ENCODE data around the gene SLIT1.
A peak's percentile ranks its signal among the peaks of the same experiment; 100 is the strongest.
"Not testable (repeated sequence)": the region's sequence is repeated elsewhere in the genome, so short reads cannot be mapped to it uniquely, and the experiment has no call there.

SLIT1 gene

GRCh38 chr10:97037365-97038361 is 148.1 kb downstream of the SLIT1 start:
- H3K9ac ChIP-seq (ENCODE audit: low read length), result no peak overlapping the region
- no peaks in the 10 kb centered on the region for H3K79me2 ChIP-seq (ENCODE audit: insufficient read depth, low read length)
- no peaks in the 10 kb centered on the region for H3K27me3 ChIP-seq (ENCODE audit: low read length)
- H3K27ac ChIP-seq (ENCODE audit: low read depth, low read length), result no peak overlapping the region
- H3K4me2 ChIP-seq (ENCODE audit: low read depth, low read length, poor library complexity, severe bottlenecking), result no peak overlapping the region
- H2AFZ ChIP-seq (ENCODE audit: low read depth, low read length, severe bottlenecking), result peak overlapping the region; percentile 14
- no peaks in the 10 kb centered on the region for H3K36me3 ChIP-seq (ENCODE audit: low read length)
- H4K20me1 ChIP-seq (ENCODE audit: low read depth, low read length), result no peaks in the 10 kb centered on the region
- H3K4me3 ChIP-seq (ENCODE audit: insufficient read depth, low read length, poor library complexity, severe bottlenecking), result no peak overlapping the region
- no peaks in the 10 kb centered on the region for H3K9me2 ChIP-seq (replicated peaks; ENCODE audit: insufficient read depth, low read length)
- TF ChIP-seq CTCF (IDR thresholded peaks at IDR 0.05; ENCODE audit: insufficient read depth, low read length, poor library complexity, severe bottlenecking) (peak; percentile 85), EZH2phosphoT487 (conservative IDR thresholded peaks at IDR 0.05; ENCODE audit: low read length) (no peak)
- H3F3A ChIP-seq (ENCODE audit: insufficient read depth), result no peaks in the 10 kb centered on the region
- no peaks in the 10 kb centered on the region for H3K9me3 ChIP-seq (ENCODE audit: insufficient read depth, low read length)

GRCh38 chr10:97034958-97035769 is 150.6 kb downstream of the SLIT1 start:
- no peaks in the 10 kb centered on the region for H4K20me1 ChIP-seq (ENCODE audit: low read depth, low read length)
- no peaks in the 10 kb centered on the region for H3K79me2 ChIP-seq (ENCODE audit: insufficient read depth, low read length)
- H2AFZ ChIP-seq (ENCODE audit: low read depth, low read length, severe bottlenecking), result no peak overlapping the region
- H3K9me3 ChIP-seq (ENCODE audit: insufficient read depth, low read length), result no peaks in the 10 kb centered on the region
- no peak overlapping the region for H3K4me3 ChIP-seq (ENCODE audit: insufficient read depth, low read length, poor library complexity, severe bottlenecking)
- H3K4me2 ChIP-seq (ENCODE audit: low read depth, low read length, poor library complexity, severe bottlenecking), result no peak overlapping the region
- H3K36me3 ChIP-seq (ENCODE audit: low read length), result no peaks in the 10 kb centered on the region
- H3K27me3 ChIP-seq (ENCODE audit: low read length), result no peaks in the 10 kb centered on the region
- H3K9ac ChIP-seq (ENCODE audit: low read length), result no peak overlapping the region
- TF ChIP-seq EZH2phosphoT487 (conservative IDR thresholded peaks at IDR 0.05; ENCODE audit: low read length) (no peak), CTCF (IDR thresholded peaks at IDR 0.05; ENCODE audit: insufficient read depth, low read length, poor library complexity, severe bottlenecking) (no peak)
- H3F3A ChIP-seq (ENCODE audit: insufficient read depth), result no peaks in the 10 kb centered on the region
- H3K9me2 ChIP-seq (replicated peaks; ENCODE audit: insufficient read depth, low read length), result no peaks in the 10 kb centered on the region
- H3K27ac ChIP-seq (ENCODE audit: low read depth, low read length), result no peak overlapping the region

GRCh38 chr10:97034301-97034700 is 151.5 kb downstream of the SLIT1 start:
- no peaks in the 10 kb centered on the region for H3K9me2 ChIP-seq (replicated peaks; ENCODE audit: insufficient read depth, low read length)
- no peak for TF ChIP-seq CTCF (IDR thresholded peaks at IDR 0.05; ENCODE audit: insufficient read depth, low read length, poor library complexity, severe bottlenecking)
- TF ChIP-seq EZH2phosphoT487 (conservative IDR thresholded peaks at IDR 0.05; ENCODE audit: low read length), result no peak
- H4K20me1 ChIP-seq (ENCODE audit: low read depth, low read length), result no peaks in the 10 kb centered on the region
- H3K27me3 ChIP-seq (ENCODE audit: low read length), result no peaks in the 10 kb centered on the region
- no peaks in the 10 kb centered on the region for H3F3A ChIP-seq (ENCODE audit: insufficient read depth)
- no peak overlapping the region for H3K4me2 ChIP-seq (ENCODE audit: low read depth, low read length, poor library complexity, severe bottlenecking)
- H3K36me3 ChIP-seq (ENCODE audit: low read length), result no peaks in the 10 kb centered on the region
- no peak overlapping the region for H3K27ac ChIP-seq (ENCODE audit: low read depth, low read length)
- H2AFZ ChIP-seq (ENCODE audit: low read depth, low read length, severe bottlenecking), result no peak overlapping the region
- no peak overlapping the region for H3K9ac ChIP-seq (ENCODE audit: low read length)
- no peaks in the 10 kb centered on the region for H3K79me2 ChIP-seq (ENCODE audit: insufficient read depth, low read length)
- no peak overlapping the region for H3K4me3 ChIP-seq (ENCODE audit: insufficient read depth, low read length, poor library complexity, severe bottlenecking)
- H3K9me3 ChIP-seq (ENCODE audit: insufficient read depth, low read length), result no peaks in the 10 kb centered on the region

- not testable (repeated sequence) for H3K9me2 ChIP-seq (replicated peaks; ENCODE audit: insufficient read depth, low read length); H3K79me2 ChIP-seq (ENCODE audit: insufficient read depth, low read length); H3K36me3 ChIP-seq (ENCODE audit: low read length); H3K4me3 ChIP-seq (ENCODE audit: insufficient read depth, low read length, poor library complexity, severe bottlenecking); H3K27me3 ChIP-seq (ENCODE audit: low read length); H3K9ac ChIP-seq (ENCODE audit: low read length); H3K9me3 ChIP-seq (ENCODE audit: insufficient read depth, low read length); H3K27ac ChIP-seq (ENCODE audit: low read depth, low read length); H3K4me2 ChIP-seq (ENCODE audit: low read depth, low read length, poor library complexity, severe bottlenecking); H2AFZ ChIP-seq (ENCODE audit: low read depth, low read length, severe bottlenecking); H3F3A ChIP-seq (ENCODE audit: insufficient read depth); H4K20me1 ChIP-seq (ENCODE audit: low read depth, low read length)
Measured at GRCh38 chr10:97033841-97034240, 151.9 kb downstream of the SLIT1 start.

Data from SU-DHL-6 (cell line).